ENCODE measurements around the gene MAP3K19. TPM values are rescaled to one million over a fixed set of nuclear protein-coding genes. Genes with fewer than 3 reads are reported as not detected.

Gene MAP3K19
- polyA plus RNA-seq, 1 donor (not counting 4 experiments of a cell fraction or from before 2014, with no cell fraction given) = not detected

DNA sequence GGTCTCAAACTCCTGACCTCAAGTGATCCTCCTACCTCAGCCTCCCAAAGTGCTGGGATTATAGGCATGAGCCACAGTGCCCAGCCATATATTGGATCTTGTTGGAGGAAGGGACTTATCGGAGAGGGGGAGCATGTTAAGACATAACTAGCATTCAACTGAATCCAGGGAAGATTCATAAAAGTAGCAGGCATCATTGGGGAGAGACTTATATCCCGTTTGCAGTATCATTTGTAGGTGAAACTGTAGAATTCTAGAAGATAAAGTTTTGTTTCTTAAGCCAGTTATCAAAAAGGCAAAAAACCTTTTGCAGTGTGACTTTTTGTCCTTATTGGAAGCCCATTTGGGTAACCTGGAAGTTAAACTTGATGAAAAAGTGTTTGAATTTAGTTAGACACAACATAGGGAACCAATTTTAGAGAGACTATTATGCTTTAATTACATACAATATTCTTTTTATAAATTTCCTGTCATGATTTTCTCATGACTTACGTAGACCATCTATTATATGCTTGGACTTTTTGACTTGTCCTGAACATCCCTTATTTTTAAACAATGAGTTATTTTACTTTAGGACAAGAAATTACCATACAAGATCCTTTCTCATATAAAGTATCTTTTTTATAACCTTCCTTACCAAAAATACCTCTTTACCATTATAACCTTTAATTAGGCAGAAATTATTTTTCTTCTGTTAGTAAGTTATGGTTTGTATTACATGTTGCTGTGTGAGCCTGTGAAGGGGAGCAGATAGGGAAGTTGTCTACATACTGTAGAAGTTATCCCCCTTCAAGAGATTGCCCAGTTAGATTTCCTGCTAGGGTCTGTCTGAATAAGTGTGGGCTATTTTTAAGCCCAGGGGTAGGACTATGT is 25.1 kb upstream of the MAP3K19 start:
- dilution Hi-C loops (cut with MboI; ENCODE audit: extremely low pct_ligation_motif_present, low sequenced_read_pairs) = no loop called here
- peaks cover 4 to 5% of the 10 kb centered on the region in 2 experiments for H3K36me3 ChIP-seq (ENCODE audit: control insufficient read depth in 2 of 2, extremely low read depth in 1 of 2, insufficient read depth in 2 of 2, low read length in 2 of 2)
- no peak overlapping the region for H3K4me3 ChIP-seq (ENCODE audit: control insufficient read depth in 2 of 3, extremely low read depth in 1 of 3, insufficient read depth in 2 of 3, low read depth in 1 of 3, low read length in 3 of 3)
- H3K9ac ChIP-seq (ENCODE audit: control insufficient read depth, extremely low read depth, insufficient read depth, low read length) = no peak overlapping the region
- DNase-seq (ENCODE audit: low read depth, low spot score) (no peak), FAIRE-seq (no peak)
- no peak overlapping the region for H2AFZ ChIP-seq (ENCODE audit: control insufficient read depth, low read length)
- H3K27ac ChIP-seq (ENCODE audit: control insufficient read depth, insufficient read depth, low read length) = no peak overlapping the region
- H4K20me1 ChIP-seq (ENCODE audit: control insufficient read depth, extremely low read depth, insufficient read depth, low read length) = no peaks in the 10 kb centered on the region
- peaks cover 73% of the 10 kb centered on the region for H3K79me2 ChIP-seq (ENCODE audit: control insufficient read depth, insufficient read depth, low read length)
- H3K9me1 ChIP-seq (ENCODE audit: control insufficient read depth, extremely low read depth, insufficient read depth, low read length) = no peaks in the 10 kb centered on the region
- H3K27me3 ChIP-seq (ENCODE audit: control insufficient read depth, extremely low read depth, insufficient read depth, low read length) = no peaks in the 10 kb centered on the region
- no peak for TF ChIP-seq EZH2 (IDR thresholded peaks at IDR 0.05; ENCODE audit: low read length)
- TF ChIP-seq, protein P1, sequence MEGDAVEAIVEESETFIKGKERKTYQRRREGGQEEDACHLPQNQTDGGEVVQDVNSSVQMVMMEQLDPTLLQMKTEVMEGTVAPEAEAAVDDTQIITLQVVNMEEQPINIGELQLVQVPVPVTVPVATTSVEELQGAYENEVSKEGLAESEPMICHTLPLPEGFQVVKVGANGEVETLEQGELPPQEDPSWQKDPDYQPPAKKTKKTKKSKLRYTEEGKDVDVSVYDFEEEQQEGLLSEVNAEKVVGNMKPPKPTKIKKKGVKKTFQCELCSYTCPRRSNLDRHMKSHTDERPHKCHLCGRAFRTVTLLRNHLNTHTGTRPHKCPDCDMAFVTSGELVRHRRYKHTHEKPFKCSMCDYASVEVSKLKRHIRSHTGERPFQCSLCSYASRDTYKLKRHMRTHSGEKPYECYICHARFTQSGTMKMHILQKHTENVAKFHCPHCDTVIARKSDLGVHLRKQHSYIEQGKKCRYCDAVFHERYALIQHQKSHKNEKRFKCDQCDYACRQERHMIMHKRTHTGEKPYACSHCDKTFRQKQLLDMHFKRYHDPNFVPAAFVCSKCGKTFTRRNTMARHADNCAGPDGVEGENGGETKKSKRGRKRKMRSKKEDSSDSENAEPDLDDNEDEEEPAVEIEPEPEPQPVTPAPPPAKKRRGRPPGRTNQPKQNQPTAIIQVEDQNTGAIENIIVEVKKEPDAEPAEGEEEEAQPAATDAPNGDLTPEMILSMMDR (optimal IDR thresholded peaks at IDR 0.05 in 1 of 3, IDR thresholded peaks at IDR 0.05 in 1 of 3, conservative IDR thresholded peaks at IDR 0.05 in 1 of 3; ENCODE audit: extremely low read depth in 1 of 3, insufficient read depth in 2 of 3, low read length in 3 of 3) = no peak
- H3K4me1 ChIP-seq (ENCODE audit: control insufficient read depth, extremely low read depth, insufficient read depth, low read length) = no peaks in the 10 kb centered on the region
- H3K4me2 ChIP-seq (ENCODE audit: control insufficient read depth, extremely low read depth, insufficient read depth, low read depth, low read length) = no peak overlapping the region
- H3K9me3 ChIP-seq (ENCODE audit: control insufficient read depth, low read depth, low read length) = peaks cover 8% of the 10 kb centered on the region

- DNase-seq (ENCODE audit: low read depth, low spot score) (no peak), FAIRE-seq (no peak)
- H3K9me3 ChIP-seq (ENCODE audit: control insufficient read depth, low read depth, low read length) = peaks cover 3% of the 10 kb centered on the region
- H3K4me1 ChIP-seq (ENCODE audit: control insufficient read depth, extremely low read depth, insufficient read depth, low read length) = peaks cover 4% of the 10 kb centered on the region
- H3K9ac ChIP-seq (ENCODE audit: control insufficient read depth, extremely low read depth, insufficient read depth, low read length) = no peak overlapping the region
- peaks cover 8 to 10% of the 10 kb centered on the region in 2 experiments for H3K36me3 ChIP-seq (ENCODE audit: control insufficient read depth in 2 of 2, extremely low read depth in 1 of 2, insufficient read depth in 2 of 2, low read length in 2 of 2)
- dilution Hi-C loops (cut with MboI; ENCODE audit: extremely low pct_ligation_motif_present, low sequenced_read_pairs) = no loop called here
- no peak overlapping the region for H3K27ac ChIP-seq (ENCODE audit: control insufficient read depth, insufficient read depth, low read length)
- H3K27me3 ChIP-seq (ENCODE audit: control insufficient read depth, extremely low read depth, insufficient read depth, low read length) = no peaks in the 10 kb centered on the region
- H4K20me1 ChIP-seq (ENCODE audit: control insufficient read depth, extremely low read depth, insufficient read depth, low read length) = no peaks in the 10 kb centered on the region
- no peak overlapping the region for H2AFZ ChIP-seq (ENCODE audit: control insufficient read depth, low read length)
- TF ChIP-seq, protein P1 (optimal IDR thresholded peaks at IDR 0.05 in 1 of 3, IDR thresholded peaks at IDR 0.05 in 1 of 3, conservative IDR thresholded peaks at IDR 0.05 in 1 of 3; ENCODE audit: extremely low read depth in 1 of 3, insufficient read depth in 2 of 3, low read length in 3 of 3) = no peak
- no peak for TF ChIP-seq EZH2 (IDR thresholded peaks at IDR 0.05; ENCODE audit: low read length)
- H3K9me1 ChIP-seq (ENCODE audit: control insufficient read depth, extremely low read depth, insufficient read depth, low read length) = no peaks in the 10 kb centered on the region
- peaks cover 81% of the 10 kb centered on the region for H3K79me2 ChIP-seq (ENCODE audit: control insufficient read depth, insufficient read depth, low read length)
- no peak overlapping the region for H3K4me3 ChIP-seq (ENCODE audit: control insufficient read depth in 2 of 3, extremely low read depth in 1 of 3, insufficient read depth in 2 of 3, low read depth in 1 of 3, low read length in 3 of 3)
- H3K4me2 ChIP-seq (ENCODE audit: control insufficient read depth, extremely low read depth, insufficient read depth, low read depth, low read length) = no peak overlapping the region
These were observed 19.5 kb upstream of the MAP3K19 start for GRCh38 chr2:135066710-135067109.
